ENCODE data around the gene GDF15.
"Not testable (repeated sequence)": the region's sequence is repeated elsewhere in the genome, so short reads cannot be mapped to it uniquely, and the experiment has no call there.

GDF15 gene

GRCh38 chr19:18349524-18350128, 36.3 kb upstream of the GDF15 start:
- TF ChIP-seq CTBP1 (IDR thresholded peaks at IDR 0.05; ENCODE audit: borderline replicate concordance) = no peak
- no peak for TF ChIP-seq HDGF (IDR thresholded peaks at IDR 0.05; ENCODE audit: borderline replicate concordance)
- no peak for TF ChIP-seq TARDBP (IDR thresholded peaks at IDR 0.05)
- TF ChIP-seq FOXA1 (IDR thresholded peaks at IDR 0.05) = no peak
- no peak for TF ChIP-seq ARNT (IDR thresholded peaks at IDR 0.05)
- no peak for TF ChIP-seq ELF4 (IDR thresholded peaks at IDR 0.05)
- TF ChIP-seq FOXK2 (IDR thresholded peaks at IDR 0.05) = no peak
- TF ChIP-seq PKNOX1 (IDR thresholded peaks at IDR 0.05) = no peak
- TF ChIP-seq L3MBTL2 (conservative IDR thresholded peaks at IDR 0.05) = no peak
- TF ChIP-seq SUZ12 (IDR thresholded peaks at IDR 0.05) = no peak
- TF ChIP-seq ZNF384 (IDR thresholded peaks at IDR 0.05) = no peak
- DNase-seq (ENCODE audit: extremely low spot score) = peak; percentile 69
- ChIA-PET CTCF (interaction anchor here (0.7 to 2.5 kb wide), 9 partner anchors 21 to 97 kb away, joined by 3 to 13 read pairs (median 3); partner anchors contain the start of gene JUND), POLR2A (interaction anchor here (1.2 to 1.8 kb wide), 2 partner anchors 66 to 69 kb away, joined by 6 to 10 read pairs; partner anchors contain the start of gene JUND)

GRCh38 chr19:18350490-18350889, 35.5 kb upstream of the GDF15 start:
- no peak for DNase-seq (ENCODE audit: extremely low spot score)
- TF ChIP-seq HDGF (IDR thresholded peaks at IDR 0.05; ENCODE audit: borderline replicate concordance) = no peak
- no peak for TF ChIP-seq FOXA1 (IDR thresholded peaks at IDR 0.05)
- no peak for TF ChIP-seq ZNF384 (IDR thresholded peaks at IDR 0.05)
- TF ChIP-seq PKNOX1 (IDR thresholded peaks at IDR 0.05) = no peak
- no peak for TF ChIP-seq TARDBP (IDR thresholded peaks at IDR 0.05)
- TF ChIP-seq FOXK2 (IDR thresholded peaks at IDR 0.05) = no peak
- TF ChIP-seq SP1 (IDR thresholded peaks at IDR 0.05) = no peak
- no peak for TF ChIP-seq NFRKB (IDR thresholded peaks at IDR 0.05)
- TF ChIP-seq ARNT (IDR thresholded peaks at IDR 0.05) = no peak
- no peak for TF ChIP-seq BHLHE40 (IDR thresholded peaks at IDR 0.05; ENCODE audit: borderline replicate concordance)
- no peak for TF ChIP-seq ELF4 (IDR thresholded peaks at IDR 0.05)
- TF ChIP-seq L3MBTL2 (conservative IDR thresholded peaks at IDR 0.05) = no peak
- no peak for TF ChIP-seq LEF1 (IDR thresholded peaks at IDR 0.05; ENCODE audit: borderline replicate concordance)
- TF ChIP-seq SUZ12 (IDR thresholded peaks at IDR 0.05) = no peak
- no peak for TF ChIP-seq CTBP1 (IDR thresholded peaks at IDR 0.05; ENCODE audit: borderline replicate concordance)
- no peak for TF ChIP-seq FOXM1 (IDR thresholded peaks at IDR 0.05; ENCODE audit: borderline replicate concordance)
- ChIA-PET CTCF (interaction anchor here (0.8 to 2.5 kb wide), 4 partner anchors 30 to 63 kb away, joined by 3 to 13 read pairs (median 4); no protein-coding TSS in a partner anchor), POLR2A (interaction anchor here (1.8 kb wide), 1 partner anchor 69 kb away, joined by 10 read pairs; the partner anchor contains the start of gene JUND)

- TF ChIP-seq SP1 (IDR thresholded peaks at IDR 0.05) = no peak
- no peak for TF ChIP-seq TARDBP (IDR thresholded peaks at IDR 0.05)
- no peak for TF ChIP-seq SUZ12 (IDR thresholded peaks at IDR 0.05)
- no peak for TF ChIP-seq L3MBTL2 (conservative IDR thresholded peaks at IDR 0.05)
- TF ChIP-seq LEF1 (IDR thresholded peaks at IDR 0.05; ENCODE audit: borderline replicate concordance) = no peak
- TF ChIP-seq ELF4 (IDR thresholded peaks at IDR 0.05) = no peak
- no peak for TF ChIP-seq NFRKB (IDR thresholded peaks at IDR 0.05)
- TF ChIP-seq FOXM1 (IDR thresholded peaks at IDR 0.05; ENCODE audit: borderline replicate concordance) = no peak
- no peak for TF ChIP-seq ZNF384 (IDR thresholded peaks at IDR 0.05)
- TF ChIP-seq CTBP1 (IDR thresholded peaks at IDR 0.05; ENCODE audit: borderline replicate concordance) = no peak
- TF ChIP-seq ARNT (IDR thresholded peaks at IDR 0.05) = no peak
- DNase-seq (ENCODE audit: extremely low spot score) = no peak
- ChIA-PET CTCF (no interaction called here), POLR2A (no interaction called here)
Measured at GRCh38 chr19:18351544-18351943, 34.4 kb upstream of the GDF15 start.

GRCh38 chr19:18353378-18354005, 32.5 kb upstream of the GDF15 start:
- ChIA-PET POLR2A (no interaction called here), CTCF (no interaction called here)
- no peak for DNase-seq (ENCODE audit: extremely low spot score)
- TF ChIP-seq BHLHE40 (IDR thresholded peaks at IDR 0.05; ENCODE audit: borderline replicate concordance) (no peak), ARNT (IDR thresholded peaks at IDR 0.05) (no peak), NFRKB (IDR thresholded peaks at IDR 0.05) (no peak), HDGF (IDR thresholded peaks at IDR 0.05; ENCODE audit: borderline replicate concordance) (no peak), ZNF384 (IDR thresholded peaks at IDR 0.05) (no peak), FOXK2 (IDR thresholded peaks at IDR 0.05) (no peak), ELF4 (IDR thresholded peaks at IDR 0.05) (no peak), LEF1 (IDR thresholded peaks at IDR 0.05; ENCODE audit: borderline replicate concordance) (no peak), TARDBP (IDR thresholded peaks at IDR 0.05) (no peak), SUZ12 (IDR thresholded peaks at IDR 0.05) (no peak), SP1 (IDR thresholded peaks at IDR 0.05) (no peak), L3MBTL2 (conservative IDR thresholded peaks at IDR 0.05) (no peak), FOXM1 (IDR thresholded peaks at IDR 0.05; ENCODE audit: borderline replicate concordance) (no peak), CTBP1 (IDR thresholded peaks at IDR 0.05; ENCODE audit: borderline replicate concordance) (no peak), PKNOX1 (IDR thresholded peaks at IDR 0.05) (no peak), FOXA1 (IDR thresholded peaks at IDR 0.05) (no peak)

GRCh38 chr19:18354743-18355142, 31.2 kb upstream of the GDF15 start:
- CTCF ChIA-PET = interaction anchor here (0.6 to 1.1 kb wide), 3 partner anchors 13 to 78 kb away, joined by 3 to 4 read pairs (median 3); no protein-coding TSS in a partner anchor
- POLR2A ChIA-PET; DNase-seq (ENCODE audit: extremely low spot score): not testable (repeated sequence)

- CTCF ChIA-PET = no interaction called here
- TF ChIP-seq HDGF (IDR thresholded peaks at IDR 0.05; ENCODE audit: borderline replicate concordance) = no peak
- TF ChIP-seq FOXA1 (IDR thresholded peaks at IDR 0.05) = no peak
- TF ChIP-seq PKNOX1 (IDR thresholded peaks at IDR 0.05) = no peak
- TF ChIP-seq NFRKB (IDR thresholded peaks at IDR 0.05) = no peak
- TF ChIP-seq SP1 (IDR thresholded peaks at IDR 0.05) = no peak
- no peak for TF ChIP-seq BHLHE40 (IDR thresholded peaks at IDR 0.05; ENCODE audit: borderline replicate concordance)
- no peak for TF ChIP-seq ZNF384 (IDR thresholded peaks at IDR 0.05)
- no peak for TF ChIP-seq FOXK2 (IDR thresholded peaks at IDR 0.05)
- TF ChIP-seq FOXM1 (IDR thresholded peaks at IDR 0.05; ENCODE audit: borderline replicate concordance) = no peak
- TF ChIP-seq SUZ12 (IDR thresholded peaks at IDR 0.05) = no peak
- no peak for TF ChIP-seq ARNT (IDR thresholded peaks at IDR 0.05)
- no peak for TF ChIP-seq L3MBTL2 (conservative IDR thresholded peaks at IDR 0.05)
- no peak for TF ChIP-seq LEF1 (IDR thresholded peaks at IDR 0.05; ENCODE audit: borderline replicate concordance)
- TF ChIP-seq ELF4 (IDR thresholded peaks at IDR 0.05) = no peak
- no peak for TF ChIP-seq CTBP1 (IDR thresholded peaks at IDR 0.05; ENCODE audit: borderline replicate concordance)
- TF ChIP-seq TARDBP (IDR thresholded peaks at IDR 0.05) = no peak
- POLR2A ChIA-PET = interaction anchor here (0.8 kb wide), 1 partner anchor 75 kb away, joined by 4 read pairs; the partner anchor contains the start of gene JUND
- no peak for DNase-seq (ENCODE audit: extremely low spot score)
Measured at GRCh38 chr19:18357041-18357440, 28.9 kb upstream of the GDF15 start.
